HG03108 (cell line): ENCODE results near the gene IDUA.

Experiments used
- ATAC-seq: cut with Tn5 transposase; IDR thresholded peaks from one replicate; pipeline ENCODE4 v1.9.1; 2021; ENCODE audit warnings: moderate library complexity; ENCODE audit not compliant: unreplicated experiment

IDUA gene

DNA sequence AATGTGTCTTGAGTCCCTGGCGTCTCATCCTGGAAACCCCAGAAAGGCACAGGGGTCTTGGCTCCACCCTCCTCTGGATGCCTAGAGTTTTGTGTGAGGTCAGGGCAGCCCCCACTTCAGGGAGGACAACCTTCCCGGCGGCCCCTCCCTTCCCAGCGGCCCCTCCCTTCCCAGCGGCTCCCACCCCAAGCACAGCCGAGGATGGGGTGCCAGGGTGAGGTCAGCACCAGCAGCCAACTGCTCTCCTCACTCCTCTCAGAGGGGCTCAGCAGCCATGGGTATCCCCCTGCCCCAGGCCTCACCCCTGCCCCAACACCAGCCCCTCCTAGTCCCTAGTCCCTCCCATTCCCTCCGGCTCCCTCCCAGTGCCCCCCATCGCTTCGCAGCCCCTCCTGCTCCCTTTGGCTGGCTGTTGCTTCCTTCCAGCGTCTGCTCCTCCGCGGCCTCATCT lies 30.9 kb upstream of the IDUA start:
- no peak for ATAC-seq

DNA sequence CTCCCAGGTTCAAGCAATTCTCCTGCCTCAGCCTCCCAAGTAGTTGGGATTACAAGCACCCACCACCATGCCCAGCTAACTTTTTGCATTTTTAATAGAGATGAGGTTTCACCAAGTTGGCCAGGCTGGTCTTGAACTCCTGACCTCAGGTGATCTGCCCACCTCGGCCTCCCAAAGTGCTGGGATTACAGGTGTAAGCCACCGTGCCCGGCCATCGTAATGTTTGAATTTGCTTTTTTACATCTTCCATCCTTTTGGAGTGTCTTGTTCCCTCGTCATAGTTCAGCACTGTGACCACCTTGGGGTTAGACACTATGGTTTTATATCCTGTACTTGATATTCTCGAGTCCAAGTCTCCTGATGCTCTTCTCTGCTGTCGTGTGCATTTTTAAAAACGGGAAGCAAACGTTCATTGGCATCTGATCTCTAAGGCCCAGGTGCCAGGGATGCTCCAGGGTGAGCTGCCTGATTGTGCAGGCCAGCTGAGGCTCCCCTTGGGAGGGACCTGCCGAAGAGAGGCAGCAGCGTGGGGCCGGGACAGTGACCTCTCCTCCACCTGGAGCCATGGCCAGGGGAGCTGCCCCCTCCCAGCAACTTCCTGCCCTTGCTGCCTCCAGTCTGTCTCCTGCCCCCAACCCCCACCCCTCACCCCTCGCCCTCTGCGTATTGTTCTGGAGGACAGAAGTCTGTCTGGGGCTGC lies 30.2 kb upstream of the IDUA start:
- ATAC-seq = no peak

DNA sequence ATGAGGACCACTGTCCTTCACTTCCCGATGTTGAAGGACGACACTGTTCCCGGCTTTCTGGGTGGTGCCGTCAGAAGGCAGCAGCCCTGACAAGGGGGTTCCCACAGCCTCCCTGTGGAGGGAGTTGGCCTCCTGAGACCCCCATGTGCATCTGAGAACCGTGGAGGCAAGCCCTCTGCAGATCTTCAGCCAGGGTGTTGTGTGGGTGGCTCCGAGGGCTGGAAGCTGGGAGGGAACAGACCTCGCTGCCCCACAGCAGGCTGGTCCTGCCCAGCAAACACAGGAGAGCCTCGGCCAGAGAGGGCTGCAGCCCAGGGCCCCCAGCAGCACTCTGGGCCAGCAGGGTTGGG lies 29.6 kb upstream of the IDUA start:
- ATAC-seq = no peak

DNA sequence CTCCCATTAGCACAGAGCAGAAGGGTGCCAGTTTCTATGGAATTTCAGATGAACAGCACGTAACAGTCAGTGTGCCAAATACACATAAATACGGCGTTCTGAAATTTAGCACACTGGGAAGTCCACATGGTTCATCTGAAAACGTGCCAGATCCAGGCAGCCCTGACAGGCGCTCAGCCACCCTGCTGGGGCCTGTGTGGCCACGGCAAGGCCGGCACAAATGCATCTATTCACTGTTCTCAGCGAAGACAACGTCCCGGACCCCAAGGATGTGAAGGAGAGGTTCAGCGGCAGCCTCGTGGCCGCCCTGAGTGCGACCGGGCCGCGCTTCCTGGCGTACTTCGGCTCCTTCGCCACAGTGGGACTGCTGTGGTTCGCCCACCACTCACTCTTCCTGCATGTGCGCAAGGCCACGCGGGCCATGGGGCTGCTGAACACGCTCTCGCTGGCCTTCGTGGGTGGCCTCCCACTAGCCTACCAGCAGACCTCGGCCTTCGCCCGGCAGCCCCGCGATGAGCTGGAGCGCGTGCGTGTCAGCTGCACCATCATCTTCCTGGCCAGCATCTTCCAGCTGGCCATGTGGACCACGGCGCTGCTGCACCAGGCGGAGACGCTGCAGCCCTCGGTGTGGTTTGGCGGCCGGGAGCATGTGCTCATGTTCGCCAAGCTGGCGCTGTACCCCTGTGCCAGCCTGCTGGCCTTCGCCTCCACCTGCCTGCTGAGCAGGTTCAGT lies 29.1 kb upstream of the IDUA start:
- ATAC-seq = no peak

DNA sequence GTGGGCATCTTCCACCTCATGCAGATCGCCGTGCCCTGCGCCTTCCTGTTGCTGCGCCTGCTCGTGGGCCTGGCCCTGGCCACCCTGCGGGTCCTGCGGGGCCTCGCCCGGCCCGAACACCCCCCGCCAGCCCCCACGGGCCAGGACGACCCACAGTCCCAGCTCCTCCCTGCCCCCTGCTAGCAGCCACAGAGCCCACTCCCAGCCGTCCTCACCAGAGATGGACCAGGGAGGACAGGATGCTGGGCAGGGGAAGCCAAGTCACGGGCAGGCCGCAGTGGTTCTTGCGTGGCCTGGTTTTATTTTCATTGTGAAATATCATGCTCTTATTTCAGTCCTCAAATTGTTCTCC lies 28.6 kb upstream of the IDUA start:
- no peak for ATAC-seq

DNA sequence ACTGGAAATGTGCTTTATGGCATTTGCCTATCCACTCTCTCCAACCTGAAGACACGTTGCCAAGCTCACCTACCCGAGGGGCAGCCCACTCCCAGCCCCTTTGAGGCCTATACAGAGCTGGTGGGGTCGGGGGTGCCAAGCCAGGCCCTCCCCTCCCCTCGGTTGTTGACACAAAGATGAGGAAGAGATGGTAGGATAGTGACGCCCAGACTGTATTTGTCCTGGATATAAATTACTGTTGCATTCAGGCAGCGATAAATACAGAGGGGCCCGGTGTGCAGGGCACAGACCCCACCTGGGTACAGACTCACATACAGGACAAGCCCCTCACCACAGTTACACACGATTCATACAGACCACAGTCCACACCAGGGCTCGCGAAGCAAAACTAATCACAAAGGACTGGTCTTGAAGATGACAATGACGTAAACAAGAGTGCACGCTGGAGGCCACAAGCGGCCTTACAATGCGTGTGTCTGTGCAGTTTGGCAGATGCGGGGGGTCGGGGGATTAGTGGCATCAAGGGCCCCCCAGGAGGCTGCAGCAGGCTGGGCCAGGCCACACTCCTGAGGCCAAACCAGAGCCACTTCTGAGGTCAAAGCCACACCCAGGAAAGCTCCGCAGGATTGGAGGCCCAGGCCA lies 28.0 kb upstream of the IDUA start:
- no peak for ATAC-seq

DNA sequence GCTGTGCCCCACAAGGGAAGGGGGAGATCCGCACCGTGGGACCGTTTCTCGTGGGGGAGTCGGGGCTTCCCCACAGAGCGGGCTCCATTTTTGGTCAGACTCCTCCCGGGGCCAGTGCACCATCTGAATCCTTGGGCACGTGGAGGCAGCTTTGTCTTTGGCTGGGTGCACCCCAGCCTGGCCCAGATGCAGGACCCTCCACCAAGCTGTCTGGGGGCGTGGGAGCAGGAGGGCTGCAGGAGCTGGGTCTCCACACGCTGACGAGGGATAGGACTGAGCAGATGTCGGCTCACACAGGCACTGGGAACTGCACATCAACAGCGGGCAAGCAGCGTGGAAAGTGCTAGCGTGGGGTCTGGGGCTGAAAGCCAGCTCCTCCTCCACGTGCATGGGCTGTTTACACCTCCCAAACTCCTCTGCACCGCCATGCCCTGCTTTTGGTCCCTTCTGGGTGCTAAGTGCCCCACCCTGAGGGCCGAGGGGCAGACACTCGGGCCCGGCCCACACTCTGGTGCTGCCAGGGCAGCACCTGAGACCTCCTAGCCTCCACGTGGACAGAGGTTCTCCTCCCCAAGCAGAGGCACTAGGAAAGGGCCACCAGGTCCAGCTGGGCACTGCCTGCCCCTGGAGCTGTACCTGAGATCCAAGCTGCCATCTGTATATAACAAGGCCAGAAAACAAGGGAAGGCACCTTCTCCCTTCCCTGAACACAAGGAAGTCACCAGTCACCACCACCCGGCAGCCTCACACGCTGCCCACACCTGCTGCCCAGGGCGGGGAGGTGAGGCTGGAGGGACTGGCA lies 27.3 kb upstream of the IDUA start:
- ATAC-seq = no peak

DNA sequence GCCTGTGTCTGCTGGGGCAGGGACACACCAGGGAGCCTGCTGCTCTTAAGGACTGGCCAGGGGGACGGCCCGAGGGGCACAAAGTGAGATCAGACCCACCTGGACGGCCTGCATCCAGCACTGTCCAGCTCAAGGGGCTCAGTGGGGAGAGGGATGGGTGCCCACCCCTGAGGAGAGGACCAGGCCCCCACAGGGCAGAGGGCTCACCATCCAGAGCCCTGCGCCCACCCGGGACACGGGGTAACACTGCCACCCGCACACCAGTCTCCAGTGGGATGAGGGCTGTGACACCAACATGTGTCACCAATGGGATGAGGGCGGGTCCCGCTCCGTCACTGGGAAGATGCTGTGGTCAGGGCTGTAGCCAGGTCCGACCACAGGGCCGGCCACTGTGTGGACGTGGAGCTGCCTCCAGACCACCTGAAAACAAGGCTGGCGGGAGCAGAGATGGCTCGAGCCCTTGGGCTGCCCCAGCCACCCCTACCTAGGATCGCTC lies 26.7 kb upstream of the IDUA start:
- no peak for ATAC-seq

DNA sequence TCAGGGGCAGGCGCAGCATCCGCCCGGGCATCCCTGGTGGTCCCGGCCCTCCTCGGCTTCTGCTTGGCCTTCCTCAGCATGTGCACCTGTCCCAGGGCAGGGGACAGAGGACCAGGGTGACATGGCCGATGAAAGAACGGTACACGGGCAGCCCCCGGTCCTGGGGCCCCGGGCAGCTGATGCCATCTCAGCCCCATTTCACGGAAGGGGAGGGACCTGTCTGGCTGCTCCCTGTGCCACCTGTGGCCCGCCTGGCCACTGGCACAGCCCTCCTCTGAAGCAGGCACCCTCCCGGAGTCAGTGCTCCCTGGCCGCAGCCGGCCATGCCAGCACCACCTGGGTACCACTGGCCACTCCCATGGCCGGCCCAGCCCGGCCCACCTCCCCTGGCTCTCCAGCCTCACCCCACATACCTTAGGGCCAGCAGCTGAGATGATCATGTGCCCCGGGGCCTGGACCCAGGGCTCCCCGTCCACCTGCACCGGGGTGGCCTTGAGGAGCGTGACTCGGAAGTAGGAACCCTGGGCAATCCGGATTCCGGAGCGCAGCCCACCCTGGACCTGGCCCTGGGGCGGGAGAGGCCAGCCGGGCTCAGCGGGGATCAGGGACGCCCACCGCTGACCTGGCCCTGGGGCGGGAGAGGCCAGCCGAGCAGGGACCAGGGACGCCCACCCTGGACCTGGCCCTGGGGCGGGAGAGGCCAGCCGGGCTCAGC lies 26.1 kb upstream of the IDUA start:
- no peak for ATAC-seq

DNA sequence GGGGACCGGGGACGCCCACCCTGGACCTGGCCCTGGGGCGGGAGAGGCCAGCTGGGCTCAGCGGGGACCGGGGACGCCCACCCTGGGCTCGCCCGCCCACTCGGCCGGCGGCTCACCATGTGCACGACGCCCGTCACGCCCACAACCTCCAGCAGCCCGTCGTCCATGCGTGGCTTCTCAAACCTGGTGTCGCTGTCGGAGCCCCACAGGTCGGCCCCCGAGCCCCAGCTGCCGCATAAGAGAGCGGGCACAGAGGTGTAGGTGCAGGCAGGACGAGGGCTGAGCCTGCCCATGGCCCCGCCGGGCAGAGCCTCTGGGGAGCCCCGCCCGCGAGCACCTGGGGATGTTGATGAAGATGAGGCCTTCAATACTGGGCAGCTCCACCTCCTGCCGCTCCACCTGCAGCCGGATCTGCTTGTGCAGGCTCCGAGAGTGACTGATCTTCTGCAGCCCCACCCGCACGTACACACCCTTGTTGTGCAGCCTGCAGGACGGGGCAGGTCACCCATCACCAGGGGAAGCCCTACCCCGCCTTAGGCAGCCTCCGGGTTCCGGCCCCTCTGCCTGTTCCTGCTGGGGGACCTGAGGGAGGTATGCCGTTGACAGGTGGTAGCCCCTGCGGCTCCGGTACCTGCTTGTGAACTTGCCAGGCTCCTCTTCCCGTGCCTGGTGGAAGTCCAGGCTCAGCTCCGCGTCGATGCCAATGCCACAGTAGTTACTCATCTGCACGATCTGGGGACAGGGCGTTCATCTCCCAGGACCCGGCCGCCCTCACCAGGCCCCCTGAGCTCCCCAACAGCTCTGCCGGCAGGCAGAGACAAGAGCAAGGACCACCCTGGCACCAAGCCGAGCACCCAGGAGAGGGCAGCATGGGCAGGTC lies 25.3 kb upstream of the IDUA start:
- no peak for ATAC-seq

DNA sequence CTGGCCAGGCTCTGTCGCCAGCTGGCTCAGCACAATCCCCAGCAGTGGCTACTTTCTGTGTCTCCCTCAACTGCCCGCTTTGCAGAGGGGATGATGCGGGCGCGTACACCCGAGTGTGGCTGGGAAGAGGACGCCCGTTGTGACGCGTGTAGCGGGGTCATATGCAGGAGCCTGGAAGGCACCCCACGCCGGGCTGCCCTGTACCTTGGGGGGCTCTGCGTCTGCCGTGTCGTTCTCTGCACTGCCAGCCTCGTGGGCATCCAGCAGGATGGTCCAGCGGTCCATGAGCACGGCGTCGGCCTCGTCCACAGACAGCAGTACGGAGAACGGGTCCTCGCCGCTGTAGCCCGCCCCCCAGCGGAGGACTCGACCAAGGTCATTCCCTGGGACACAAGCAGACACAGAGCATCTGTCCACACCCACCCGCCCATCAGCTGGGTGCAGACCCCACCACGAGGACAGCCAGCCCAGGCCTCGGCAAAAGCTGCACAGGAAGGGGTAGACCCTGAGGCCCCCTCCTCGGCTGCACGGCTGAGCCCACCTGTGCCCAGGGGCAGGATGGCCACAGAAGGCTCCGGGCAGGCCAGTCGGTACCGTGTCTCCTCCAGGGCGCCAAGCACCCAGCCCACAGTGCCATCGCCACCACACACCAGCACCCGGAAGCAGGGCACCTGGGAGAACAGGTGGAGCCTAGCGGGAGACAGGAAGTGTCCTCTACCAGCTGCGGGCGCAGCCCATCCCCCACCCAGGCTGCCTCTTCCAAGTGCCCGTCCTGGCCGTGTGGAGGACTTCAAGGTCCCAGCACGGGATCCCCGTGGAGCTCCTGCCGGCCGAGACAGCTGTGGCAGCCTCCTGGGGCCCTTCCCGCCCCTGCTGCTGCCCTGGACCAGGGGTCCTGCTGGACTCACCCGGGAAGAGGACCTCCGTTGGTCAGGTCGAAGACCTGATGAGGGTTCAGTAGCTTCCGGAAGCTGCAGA lies 24.3 kb upstream of the IDUA start:
- ATAC-seq = no peak

DNA sequence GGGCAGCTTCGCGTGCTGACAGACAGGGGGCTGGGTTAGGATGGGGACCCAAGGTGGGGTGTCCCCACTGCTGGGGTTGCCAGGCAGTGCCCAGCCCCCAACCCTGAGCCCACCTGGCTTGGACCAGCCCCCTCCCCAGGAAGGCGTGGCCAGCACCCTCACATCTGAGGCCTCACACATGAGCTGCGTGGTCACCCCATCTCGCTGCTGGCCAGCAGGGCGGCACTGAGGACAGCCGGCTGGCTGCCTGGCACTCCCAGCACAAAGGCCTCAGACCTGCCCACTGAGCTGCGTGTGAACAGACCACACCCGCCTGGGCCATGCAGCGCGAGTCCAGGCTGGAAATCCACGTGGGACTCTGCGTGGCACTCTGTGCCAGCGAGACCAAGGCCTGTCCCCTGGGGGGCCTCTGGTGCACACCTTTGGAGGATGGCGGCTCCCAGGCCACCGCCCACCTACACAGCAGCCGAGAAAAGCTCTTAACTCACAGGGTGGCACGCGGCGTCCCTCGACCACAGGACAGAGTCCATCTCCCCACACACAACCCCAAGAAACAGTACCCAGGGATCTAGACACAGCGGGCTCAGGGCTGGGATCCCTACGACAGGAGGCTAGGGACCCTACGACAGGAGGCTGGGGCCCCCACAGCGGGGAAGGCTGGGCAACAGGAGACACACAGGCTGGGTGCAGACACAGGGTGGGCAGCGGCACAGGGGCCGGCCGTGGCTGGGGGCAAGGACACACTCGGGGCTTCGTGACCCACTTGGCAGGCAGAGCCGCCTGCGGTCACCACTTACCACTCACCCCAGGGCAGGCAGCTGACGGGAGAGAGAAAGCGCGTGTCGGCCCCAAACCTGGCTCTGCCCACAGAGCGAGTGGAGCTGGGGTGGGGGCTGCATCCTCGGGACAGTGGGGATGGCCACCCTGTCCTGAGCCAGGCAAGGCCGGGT lies 23.3 kb upstream of the IDUA start:
- no peak for ATAC-seq

DNA sequence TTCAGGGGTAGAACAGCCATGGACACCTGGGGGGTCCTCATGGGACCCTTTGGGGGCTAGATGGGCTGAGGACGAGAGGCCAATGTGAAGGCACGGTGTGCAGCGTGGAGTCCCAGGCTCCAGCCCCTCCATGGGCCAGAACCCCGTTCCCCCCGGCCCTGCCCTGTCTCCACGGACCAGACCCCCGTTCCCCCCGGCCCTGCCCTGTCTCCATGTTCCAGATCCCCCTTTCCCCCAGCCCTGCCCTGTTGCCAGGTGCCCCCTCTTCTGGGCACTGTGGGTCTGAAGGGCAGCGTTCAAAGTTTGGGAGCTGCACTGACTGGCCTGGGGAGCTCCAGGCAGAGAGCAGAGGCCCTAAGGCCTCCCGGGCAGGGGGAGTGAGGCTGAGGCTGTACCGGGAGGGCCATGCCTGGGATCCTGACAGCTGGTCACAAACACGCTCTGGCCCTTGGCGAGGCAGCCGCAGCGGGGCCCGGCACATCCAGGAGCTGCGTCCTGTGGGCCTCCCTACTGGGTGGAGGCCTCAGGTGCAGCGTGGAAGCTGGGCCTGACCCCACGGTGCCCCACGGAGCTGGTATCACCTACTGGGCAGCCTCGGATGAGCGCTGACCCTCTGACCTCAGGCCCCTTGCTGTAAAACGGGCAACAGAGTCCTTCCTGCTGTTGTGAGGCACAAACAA lies 22.4 kb upstream of the IDUA start:
- ATAC-seq = no peak

DNA sequence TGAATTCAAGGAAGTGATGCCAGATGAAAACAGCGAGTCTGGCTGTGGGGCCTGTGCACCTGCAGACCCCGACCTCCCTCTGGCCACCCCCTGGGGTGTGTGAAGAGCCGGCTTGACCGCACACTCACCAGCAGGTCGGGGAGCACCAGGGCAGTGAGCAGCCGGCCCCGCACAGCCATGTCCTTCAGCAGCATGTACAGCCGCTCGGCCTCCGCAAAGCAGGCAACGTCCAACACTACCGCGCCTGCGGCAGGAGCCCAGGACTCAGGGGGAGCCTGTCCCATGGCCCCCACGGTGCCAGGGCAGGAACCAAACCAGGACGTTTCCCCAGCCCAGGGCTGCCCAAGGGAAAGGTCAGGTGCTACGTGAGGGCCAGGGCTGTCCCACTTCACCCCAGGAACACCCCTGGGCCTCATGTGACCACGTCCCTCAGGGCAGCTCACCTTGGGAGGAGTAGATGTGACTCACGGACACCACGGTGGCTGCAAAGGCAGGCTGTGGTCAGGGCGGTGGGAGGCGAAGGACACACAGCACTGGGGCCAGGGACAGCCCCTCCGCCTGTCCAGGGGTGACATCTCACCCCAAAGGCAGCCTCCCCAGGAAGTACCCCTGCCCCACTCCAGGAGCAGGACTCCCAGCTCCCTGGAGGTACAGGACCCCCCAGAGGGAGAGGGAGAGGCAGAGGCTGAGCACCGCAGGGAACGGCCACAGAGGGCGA lies 21.6 kb upstream of the IDUA start:
- ATAC-seq = no peak

DNA sequence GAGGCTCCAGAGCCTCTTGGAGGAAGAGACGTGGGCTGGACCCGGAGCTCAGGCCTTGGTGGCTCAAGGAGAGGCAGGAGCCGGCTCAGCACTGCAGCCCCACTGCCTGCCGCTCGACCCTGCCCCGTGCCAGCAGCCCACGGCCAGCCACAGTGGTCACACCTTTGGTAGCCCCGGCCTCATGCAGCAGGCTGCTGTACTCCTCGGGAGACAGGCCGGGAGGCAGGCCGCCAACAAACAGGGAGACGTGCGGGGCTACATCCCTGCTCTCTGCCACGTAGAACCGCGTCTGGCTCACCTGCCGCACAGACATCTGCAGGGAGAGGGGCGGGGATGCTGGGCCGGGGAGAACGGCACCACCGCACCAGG lies 21.1 kb upstream of the IDUA start:
- ATAC-seq = no peak
